ENCODE data around the gene TEN1. TPM values are rescaled to one million over a fixed set of nuclear protein-coding genes. Genes with fewer than 3 reads are reported as not detected.
A peak's percentile ranks its signal among the peaks of the same experiment; 100 is the strongest.

The TEN1 gene
- total RNA-seq, 1 donor = 16.8 TPM

DNA sequence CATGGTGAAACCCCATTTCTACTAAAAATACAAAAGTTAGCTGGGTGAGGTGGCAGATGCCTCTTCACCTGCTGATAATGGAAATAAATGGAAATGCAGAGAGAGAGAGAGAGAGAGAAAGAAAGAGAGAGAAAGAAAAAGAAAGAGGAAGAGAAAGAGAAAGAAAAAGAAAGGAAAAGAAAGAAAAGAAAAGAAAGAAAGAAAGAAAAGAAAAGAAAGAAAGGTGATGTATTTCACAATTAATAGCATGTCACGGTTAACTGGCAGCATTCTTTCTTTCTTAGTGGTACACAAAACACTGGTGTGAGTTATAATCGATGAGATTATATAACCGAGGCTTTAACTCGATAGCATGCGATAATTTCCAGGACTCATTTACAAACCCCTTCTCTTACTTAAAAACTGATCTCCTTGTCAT is 3.3 kb upstream of the TEN1 start:
- H3K4me3 ChIP-seq (ENCODE audit: low read depth, low read length) = peak overlapping the region; percentile 12
- TF ChIP-seq, protein P1, sequence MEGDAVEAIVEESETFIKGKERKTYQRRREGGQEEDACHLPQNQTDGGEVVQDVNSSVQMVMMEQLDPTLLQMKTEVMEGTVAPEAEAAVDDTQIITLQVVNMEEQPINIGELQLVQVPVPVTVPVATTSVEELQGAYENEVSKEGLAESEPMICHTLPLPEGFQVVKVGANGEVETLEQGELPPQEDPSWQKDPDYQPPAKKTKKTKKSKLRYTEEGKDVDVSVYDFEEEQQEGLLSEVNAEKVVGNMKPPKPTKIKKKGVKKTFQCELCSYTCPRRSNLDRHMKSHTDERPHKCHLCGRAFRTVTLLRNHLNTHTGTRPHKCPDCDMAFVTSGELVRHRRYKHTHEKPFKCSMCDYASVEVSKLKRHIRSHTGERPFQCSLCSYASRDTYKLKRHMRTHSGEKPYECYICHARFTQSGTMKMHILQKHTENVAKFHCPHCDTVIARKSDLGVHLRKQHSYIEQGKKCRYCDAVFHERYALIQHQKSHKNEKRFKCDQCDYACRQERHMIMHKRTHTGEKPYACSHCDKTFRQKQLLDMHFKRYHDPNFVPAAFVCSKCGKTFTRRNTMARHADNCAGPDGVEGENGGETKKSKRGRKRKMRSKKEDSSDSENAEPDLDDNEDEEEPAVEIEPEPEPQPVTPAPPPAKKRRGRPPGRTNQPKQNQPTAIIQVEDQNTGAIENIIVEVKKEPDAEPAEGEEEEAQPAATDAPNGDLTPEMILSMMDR (IDR thresholded peaks at IDR 0.05; ENCODE audit: insufficient read depth, low read depth, low read length) = no peak
- DNase-seq (ENCODE audit: low read depth) = no peak

DNA sequence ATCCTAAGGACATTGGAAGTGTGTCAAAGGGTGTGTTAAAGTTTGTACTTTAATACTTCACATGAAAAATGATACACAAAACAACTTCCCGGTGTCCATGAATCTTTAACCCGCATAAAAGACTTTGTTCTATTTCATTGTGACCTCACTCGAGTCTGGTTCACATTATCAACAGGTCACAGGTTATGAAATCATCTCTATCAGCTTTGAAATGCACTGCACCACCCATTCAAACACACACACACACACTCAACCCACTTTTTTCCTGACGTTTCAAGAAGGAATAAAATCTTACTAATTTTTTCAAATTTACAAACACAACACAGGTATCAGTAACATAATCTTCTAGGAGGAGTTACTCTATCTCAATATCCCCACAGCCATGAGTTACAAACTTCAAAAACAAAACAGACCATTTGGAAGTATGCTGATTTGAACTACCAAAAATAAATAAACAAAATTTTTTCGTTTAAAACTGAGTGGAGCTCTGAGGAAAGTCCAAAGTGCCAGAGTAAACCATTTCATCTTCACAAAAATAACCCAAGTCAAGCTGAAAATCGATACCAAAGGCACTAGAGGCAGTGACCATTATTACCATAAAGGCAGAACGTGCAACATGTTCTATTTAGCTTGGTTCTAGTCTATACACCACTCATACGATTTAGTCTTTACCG is 2.7 kb upstream of the TEN1 start:
- H3K4me3 ChIP-seq (ENCODE audit: low read depth, low read length) = peak overlapping the region; percentile 12
- peak; percentile 43 for DNase-seq (ENCODE audit: low read depth)

DNA sequence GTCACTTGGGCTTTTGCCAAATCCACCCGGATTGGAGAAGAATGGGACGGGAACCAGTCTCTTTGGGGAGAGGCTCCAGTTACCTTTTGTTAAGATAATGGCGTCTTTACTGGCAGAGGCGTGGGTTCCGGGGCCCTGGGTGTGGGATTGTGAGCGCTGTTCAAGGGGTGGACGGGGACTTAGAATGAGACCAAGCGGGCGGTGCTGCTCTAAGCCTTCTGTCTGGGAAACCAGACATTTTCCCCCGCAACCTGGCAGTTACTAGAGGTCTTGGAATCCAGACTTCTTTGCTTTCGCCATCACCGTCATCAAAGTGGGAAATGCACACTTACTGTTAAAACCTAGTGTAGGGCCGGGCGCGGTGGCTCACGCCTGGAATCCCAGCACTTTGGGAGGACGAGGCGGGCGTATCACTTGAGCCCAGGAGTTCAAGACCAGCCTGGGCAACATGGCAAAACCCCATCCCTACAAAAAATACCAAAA is 706 bp downstream of the TEN1 start:
- TF ChIP-seq, protein P1 (IDR thresholded peaks at IDR 0.05; ENCODE audit: insufficient read depth, low read depth, low read length) = no peak
- peak overlapping the region; percentile 73 for H3K4me3 ChIP-seq (ENCODE audit: low read depth, low read length)
- peak; percentile 90 for DNase-seq (ENCODE audit: low read depth)

More for the DNA sequence above, 2.7 kb upstream of the TEN1 start:
- TF ChIP-seq, protein P1 (IDR thresholded peaks at IDR 0.05; ENCODE audit: insufficient read depth, low read depth, low read length) = no peak

DNA sequence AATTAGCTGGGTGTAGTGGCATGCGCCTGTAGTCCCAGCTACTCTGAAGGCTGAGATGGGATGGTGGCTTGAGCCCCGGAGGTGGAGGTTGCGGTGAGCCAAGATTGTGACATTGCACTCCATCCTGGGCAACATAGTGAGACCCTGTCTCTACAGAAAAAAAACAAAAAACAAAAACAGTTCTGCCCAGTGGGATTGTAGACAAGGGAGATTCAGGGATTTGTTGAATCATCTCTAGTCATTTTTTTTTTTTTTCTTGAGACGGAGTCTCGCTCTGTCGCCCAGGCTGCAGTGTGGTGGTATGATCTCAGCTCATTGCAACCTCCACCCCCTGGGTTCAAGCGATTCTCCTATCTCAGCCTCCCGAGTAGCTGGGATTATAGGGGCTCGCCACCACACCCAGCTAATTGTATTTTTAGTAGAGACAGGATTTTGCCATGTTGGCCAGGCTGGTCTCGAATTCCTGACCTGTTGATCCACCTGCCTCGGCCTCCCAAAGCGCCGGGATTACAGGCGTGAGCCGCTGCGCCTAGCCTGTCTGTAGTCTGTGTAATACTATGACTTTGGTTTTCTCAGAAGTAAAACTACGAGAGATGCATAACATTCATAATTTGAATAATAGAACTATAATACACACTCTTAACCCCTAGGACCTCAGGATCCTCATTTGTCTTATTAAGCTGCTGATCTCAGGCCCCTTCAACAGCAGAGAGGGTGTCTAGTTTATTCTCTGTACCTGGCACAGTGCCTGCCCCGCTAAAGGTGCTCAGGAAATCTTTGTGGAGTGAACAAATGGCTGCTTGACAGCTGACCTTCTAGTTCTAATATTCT is 1.4 kb downstream of the TEN1 start:
- TF ChIP-seq, protein P1 (IDR thresholded peaks at IDR 0.05; ENCODE audit: insufficient read depth, low read depth, low read length) = no peak
- no peak for DNase-seq (ENCODE audit: low read depth)
- peak overlapping the region; percentile 73 for H3K4me3 ChIP-seq (ENCODE audit: low read depth, low read length)

DNA sequence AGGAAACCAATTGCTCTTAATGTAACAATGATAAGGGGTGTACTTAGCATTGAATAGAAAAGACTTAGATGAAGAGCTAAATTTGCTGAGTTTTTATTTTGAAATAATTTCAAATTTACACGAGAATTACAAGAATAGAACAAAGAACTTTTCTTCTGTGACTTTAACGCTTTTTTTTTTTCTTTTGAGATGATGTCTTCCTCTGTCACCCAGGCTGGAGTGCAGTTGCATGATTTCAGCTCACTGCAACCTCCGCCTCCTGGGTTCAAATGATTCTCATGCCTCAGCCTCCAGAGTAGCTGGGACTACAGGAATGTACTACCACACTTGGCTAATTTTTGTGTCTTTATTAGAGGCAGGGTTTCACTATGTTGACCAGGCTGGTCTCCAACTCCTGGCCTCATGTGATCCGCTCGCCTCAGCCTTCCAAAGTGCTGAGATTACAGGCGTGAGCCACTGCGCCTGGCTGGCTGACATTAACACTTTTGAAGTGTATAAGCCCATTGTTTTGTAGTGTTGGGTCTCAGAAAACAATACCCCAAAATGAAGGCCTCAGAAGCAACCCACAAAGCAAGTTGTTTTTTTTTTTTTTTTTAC is 2.1 kb downstream of the TEN1 start:
- no peak overlapping the region for H3K4me3 ChIP-seq (ENCODE audit: low read depth, low read length)
- TF ChIP-seq, protein P1 (IDR thresholded peaks at IDR 0.05; ENCODE audit: insufficient read depth, low read depth, low read length) = no peak
- DNase-seq (ENCODE audit: low read depth) = no peak

DNA sequence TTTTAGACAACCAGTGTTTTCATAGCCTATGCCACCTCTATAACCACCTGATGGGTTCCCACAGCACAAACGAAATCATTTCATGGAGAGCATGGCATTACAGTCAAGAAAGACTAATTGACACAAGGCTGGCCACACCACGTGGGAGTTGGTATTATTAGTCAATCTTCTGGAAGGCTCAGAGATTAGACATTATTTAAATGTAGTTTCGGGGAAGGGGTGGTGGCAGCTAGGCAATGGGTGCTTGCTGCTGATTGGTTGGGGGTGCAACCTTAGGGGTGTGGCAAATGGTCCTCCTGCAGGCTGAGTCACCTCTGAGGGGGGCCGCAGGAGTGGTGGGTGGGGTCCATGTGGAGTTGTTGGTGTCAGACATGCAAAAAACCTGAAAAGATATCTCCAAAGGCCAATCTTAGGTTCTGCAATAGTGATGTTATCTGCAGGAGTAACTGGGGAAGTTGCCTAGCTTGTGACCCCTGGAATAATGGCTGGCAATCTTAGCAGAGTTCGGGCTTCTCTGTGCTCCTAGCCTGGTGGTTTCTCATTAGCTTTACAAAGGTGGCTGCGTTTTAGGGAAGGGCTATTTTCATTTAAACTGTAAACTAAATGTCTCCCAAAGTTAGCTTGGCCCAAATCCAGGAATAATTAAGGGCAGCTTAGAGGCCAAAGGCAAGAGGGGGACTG is 4.6 kb downstream of the TEN1 start:
- DNase-seq (ENCODE audit: low read depth) = no peak
- TF ChIP-seq, protein P1 (IDR thresholded peaks at IDR 0.05; ENCODE audit: insufficient read depth, low read depth, low read length) = no peak
- H3K4me3 ChIP-seq (ENCODE audit: low read depth, low read length) = no peak overlapping the region

Data from fibroblast of villous mesenchyme (primary cell).